Uterus (tissue), 4 donors: ENCODE results near the gene BACH2. TPM values are rescaled to one million over a fixed set of nuclear protein-coding genes. Genes with fewer than 3 reads are reported as not detected.

ENCODE experiments used
- DNase-seq, 2 donors: peaks; one replicate each; pipeline ENCODE4 v3.0.0-alpha.2; 2019 to 2020
- H3K27ac ChIP-seq, 2 donors: fragments of 200-600 bp; sonication (generic); 1 replicate in 1 of 2; 2 replicates in 1 of 2; pipeline ENCODE4 v1.5.1; 2016 to 2018
- H3K27me3 ChIP-seq, 2 donors: fragments of 200-600 bp; sonication (generic); one replicate each; pipeline ENCODE4 v1.5.1; 2018 to 2019; ENCODE audit warnings: control low read depth in 1 of 2
- H3K36me3 ChIP-seq, 2 donors: fragments of 200-600 bp; sonication (generic); one replicate each; pipeline ENCODE4 v1.5.1; 2019; ENCODE audit warnings: control low read depth in 1 of 2
- H3K4me1 ChIP-seq, 2 donors: fragments of 200-600 bp; sonication (generic); one replicate each; pipeline ENCODE4 v1.5.1; 2018 to 2019; ENCODE audit warnings: control low read depth in 1 of 2
- H3K4me3 ChIP-seq, 2 donors: fragments of 200-600 bp; sonication (generic); 1 replicate in 1 of 2; 2 replicates in 1 of 2; pipeline ENCODE4 v1.5.1; 2018 to 2019; ENCODE audit warnings: mild to moderate bottlenecking in 1 of 2
- H3K9me3 ChIP-seq, 2 donors: fragments of 200-600 bp; sonication (generic); one replicate each; pipeline ENCODE4 v1.5.1; 2019; ENCODE audit warnings: control low read depth in 1 of 2
- CTCF ChIP-seq, 4 experiments: fragments of 200-600 bp in 2 of 4; fragments of 450-650 bp in 2 of 4; sonication (generic) in 2 of 4; IDR thresholded peaks; one replicate each; pipeline ENCODE4 v1.5.1; 2016 to 2019; ENCODE audit warnings: antibody characterized with exemption in 4 of 4, mild to moderate bottlenecking in 2 of 4, moderate library complexity in 1 of 4
- POLR2A ChIP-seq, 2 donors: fragments of 450-650 bp; IDR thresholded peaks; one replicate each; pipeline ENCODE4 v1.6.1; 2016; ENCODE audit warnings: antibody characterized with exemption in 2 of 2, mild to moderate bottlenecking in 1 of 2, moderate library complexity in 1 of 2
- intact Hi-C: fragments of 100-400 bp; cut with DNase I; formaldehyde crosslinking; loops from one replicate; pipeline ENCODE4 v1.15.1; 2023; ENCODE audit warnings: low total_unique reads
- total RNA-seq, 4 donors: library from RNA; depleted of rRNA in 3 of 4; stranded (reverse); fragments of >200 nt in 3 of 4; gene quantifications; one replicate each; pipeline versions ENCODE4 v1.1.0 to v1.2.4, GENCODE V29; 2014 to 2023
- donor health status: DM: yes; HTN: yes; CAD: no.

BACH2 gene
- total RNA-seq, 4 donors from 2014 or later: 1.3 to 15.0 (median 9.7) TPM

GRCh38 chr6:90301816-90302215 lies 5.2 kb upstream of the BACH2 start:
- no peak for TF ChIP-seq CTCF (IDR thresholded peaks at IDR 0.05)
- no peak for TF ChIP-seq POLR2A (IDR thresholded peaks at IDR 0.05)
- no peak for DNase-seq
- Histone ChIP-seq H3K9me3 (no peaks in the 10 kb centered on the region), H3K27me3 (no peaks in the 10 kb centered on the region), H3K4me1 (no peaks in the 10 kb centered on the region), H3K4me3 (no peak overlapping the region), H3K27ac (no peak overlapping the region), H3K36me3 (no peaks in the 10 kb centered on the region)
- intact Hi-C loops: no loop called here

- Histone ChIP-seq H3K27ac (peak overlapping the region; percentile 95 to 99), H3K36me3 (no peaks in the 10 kb centered on the region), H3K27me3 (no peaks in the 10 kb centered on the region), H3K4me3 (no peak overlapping the region), H3K9me3 (no peaks in the 10 kb centered on the region), H3K4me1 (no peaks in the 10 kb centered on the region)
- no peak for TF ChIP-seq POLR2A (IDR thresholded peaks at IDR 0.05)
- TF ChIP-seq CTCF (IDR thresholded peaks at IDR 0.05): no peak
- intact Hi-C loops: no loop called here
- no peak for DNase-seq
These were observed 1.9 kb upstream of the BACH2 start for GRCh38 chr6:90298459-90299053.

GRCh38 chr6:90297867-90298381 lies 1.3 kb upstream of the BACH2 start:
- TF ChIP-seq POLR2A (IDR thresholded peaks at IDR 0.05) (no peak), CTCF (IDR thresholded peaks at IDR 0.05) (no peak)
- intact Hi-C loops: no loop called here
- peak in 1 of 2 donors; percentile 24 for DNase-seq
- Histone ChIP-seq H3K27me3 (no peaks in the 10 kb centered on the region), H3K36me3 (no peaks in the 10 kb centered on the region), H3K4me1 (no peaks in the 10 kb centered on the region), H3K4me3 (no peak overlapping the region), H3K27ac (peak overlapping the region; percentile 95 to 99), H3K9me3 (no peaks in the 10 kb centered on the region)

- intact Hi-C loops: no loop called here
- H3K9me3 ChIP-seq: no peaks in the 10 kb centered on the region
- peak in 1 of 2 donors; percentile 43 for DNase-seq
- H3K4me1 ChIP-seq: no peaks in the 10 kb centered on the region
- H3K4me3 ChIP-seq: peak overlapping the region; percentile 56 to 97
- no peaks in the 10 kb centered on the region for H3K36me3 ChIP-seq
- TF ChIP-seq CTCF (IDR thresholded peaks at IDR 0.05): peak in 1 of 4 experiments; percentile 2
- TF ChIP-seq POLR2A (IDR thresholded peaks at IDR 0.05): no peak
- no peaks in the 10 kb centered on the region for H3K27me3 ChIP-seq
- H3K27ac ChIP-seq: peak overlapping the region; percentile 95 to 99
These were observed 648 bp upstream of the BACH2 start for GRCh38 chr6:90297115-90297866.

GRCh38 chr6:90295854-90296340 lies 746 bp downstream of the BACH2 start:
- H3K36me3 ChIP-seq: no peaks in the 10 kb centered on the region
- peak overlapping the region; percentile 95 to 99 for H3K27ac ChIP-seq
- intact Hi-C loops: no loop called here
- peak; percentile 44 to 70 for TF ChIP-seq POLR2A (IDR thresholded peaks at IDR 0.05)
- TF ChIP-seq CTCF (IDR thresholded peaks at IDR 0.05): peak in 1 of 4 experiments; percentile 32
- H3K4me1 ChIP-seq: no peaks in the 10 kb centered on the region
- no peaks in the 10 kb centered on the region for H3K9me3 ChIP-seq
- H3K4me3 ChIP-seq: peak overlapping the region; percentile 56 to 97
- peak; percentile 76 to 85 for DNase-seq
- no peaks in the 10 kb centered on the region for H3K27me3 ChIP-seq
